H9 (cell line): ENCODE measurements around the gene PCDHGB7. TPM values are rescaled to one million over a fixed set of nuclear protein-coding genes. Genes with fewer than 3 reads are reported as not detected.
"Not testable (repeated sequence)": the region's sequence is repeated elsewhere in the genome, so short reads cannot be mapped to it uniquely, and the experiment has no call there.

Experiments
- DNase-seq: peaks from one replicate; pipeline ENCODE4 v3.0.0-alpha.2; 2017
- H2AFZ ChIP-seq: one replicate; pipeline ENCODE4 v1.6.1; 2013; ENCODE audit warnings: mild to moderate bottlenecking, low read length, control low read depth, moderate library complexity
- H2AK5ac ChIP-seq: 2 replicates; pipeline ENCODE4 v1.6.1; 2013; ENCODE audit warnings: low read length, control low read depth, mixed read lengths; ENCODE audit not compliant: insufficient read length
- H2BK120ac ChIP-seq: one replicate; pipeline ENCODE4 v1.6.1; 2013; ENCODE audit warnings: low read depth, mild to moderate bottlenecking, low read length, control low read depth, inconsistent platforms; ENCODE audit not compliant: poor library complexity, severe bottlenecking
- H2BK12ac ChIP-seq: 2 replicates; pipeline ENCODE4 v1.6.1; 2013; ENCODE audit warnings: low read length, control low read depth, mixed read lengths, low read depth; ENCODE audit not compliant: insufficient read length
- H2BK15ac ChIP-seq: 2 replicates; pipeline ENCODE4 v1.6.1; 2013; ENCODE audit warnings: low read depth, low read length, control low read depth
- H2BK20ac ChIP-seq: one replicate; pipeline ENCODE4 v1.6.1; 2013; ENCODE audit warnings: low read depth, mild to moderate bottlenecking, low read length, control low read depth, inconsistent platforms; ENCODE audit not compliant: poor library complexity, severe bottlenecking
- H2BK5ac ChIP-seq: 2 replicates; pipeline ENCODE4 v1.6.1; 2013; ENCODE audit warnings: low read length, control low read depth, mixed read lengths; ENCODE audit not compliant: insufficient read length
- H3K14ac ChIP-seq: 2 replicates; pipeline ENCODE4 v1.6.1; 2013; ENCODE audit warnings: low read length, control low read depth; ENCODE audit not compliant: insufficient read depth
- H3K18ac ChIP-seq: 2 replicates; pipeline ENCODE4 v1.6.1; 2013; ENCODE audit warnings: low read depth, mild to moderate bottlenecking, mixed read lengths, low read length, control low read depth; ENCODE audit not compliant: insufficient read length
- H3K23ac ChIP-seq: 2 replicates; pipeline ENCODE4 v1.6.1; 2013; ENCODE audit warnings: low read length, control low read depth, mixed read lengths, low read depth; ENCODE audit not compliant: insufficient read length
- H3K23me2 ChIP-seq: 2 replicates; pipeline ENCODE4 v1.6.1; 2013; ENCODE audit warnings: low read depth, mild to moderate bottlenecking, mixed read lengths, low read length, control low read depth; ENCODE audit not compliant: insufficient read length, poor library complexity, severe bottlenecking
- H3K27ac ChIP-seq: 2 replicates; pipeline ENCODE4 v1.5.1; 2013; ENCODE audit warnings: low read length, control low read depth, mixed read lengths, low read depth; ENCODE audit not compliant: insufficient read length
- H3K27me3 ChIP-seq: 2 replicates; pipeline ENCODE4 v1.6.1; 2013; ENCODE audit warnings: low read length, control low read depth, inconsistent platforms; ENCODE audit not compliant: insufficient read depth
- H3K4ac ChIP-seq: 2 replicates; pipeline ENCODE4 v1.6.1; 2013; ENCODE audit warnings: low read depth, mild to moderate bottlenecking, control low read depth, inconsistent platforms, low read length, moderate library complexity
- H3K4me1 ChIP-seq: 2 replicates; pipeline ENCODE4 v1.6.1; 2013; ENCODE audit warnings: low read length, control low read depth, inconsistent platforms; ENCODE audit not compliant: insufficient read depth
- H3K4me2 ChIP-seq: 2 replicates; pipeline ENCODE4 v1.6.1; 2013; ENCODE audit warnings: low read length, control low read depth, mixed read lengths; ENCODE audit not compliant: insufficient read length, insufficient read depth
- H3K56ac ChIP-seq: 2 replicates; pipeline ENCODE4 v1.6.1; 2013; ENCODE audit warnings: low read depth, mild to moderate bottlenecking, mixed read lengths, low read length, control low read depth; ENCODE audit not compliant: insufficient read length
- H3K79me1 ChIP-seq: 2 replicates; pipeline ENCODE4 v1.6.1; 2013; ENCODE audit warnings: low read depth, mild to moderate bottlenecking, moderate library complexity, low read length, control low read depth, inconsistent platforms; ENCODE audit not compliant: insufficient read depth, poor library complexity, severe bottlenecking
- H3K79me2 ChIP-seq: 2 replicates; pipeline ENCODE4 v1.6.1; 2013; ENCODE audit warnings: low read length, control low read depth, inconsistent platforms; ENCODE audit not compliant: insufficient read depth
- H3K9ac ChIP-seq: 2 replicates; pipeline ENCODE4 v1.6.1; 2013; ENCODE audit warnings: low read length, control low read depth, mixed read lengths; ENCODE audit not compliant: insufficient read length; ENCODE audit errors: extremely low read depth
- H3K9me3 ChIP-seq: one replicate; pipeline ENCODE4 v1.6.1; 2013; ENCODE audit warnings: low read depth, low read length, inconsistent platforms; ENCODE audit not compliant: control insufficient read depth
- H3T11ph ChIP-seq: one replicate; pipeline ENCODE4 v1.6.1; 2013; ENCODE audit warnings: mild to moderate bottlenecking, low read length, control low read depth, inconsistent platforms
- H4K20me1 ChIP-seq: one replicate; pipeline ENCODE4 v1.6.1; 2013; ENCODE audit not compliant: control insufficient read depth, insufficient read length, insufficient read depth
- H4K5ac ChIP-seq: 2 replicates; pipeline ENCODE4 v1.6.1; 2013; ENCODE audit warnings: low read depth, mild to moderate bottlenecking, mixed read lengths, low read length, control low read depth; ENCODE audit not compliant: insufficient read length
- H4K8ac ChIP-seq: replicated peaks from 2 replicates; pipeline ENCODE4 v1.6.1; 2013; ENCODE audit warnings: low read length, control low read depth, mixed read lengths, low read depth; ENCODE audit not compliant: insufficient read length
- H4K91ac ChIP-seq: 2 replicates; pipeline ENCODE4 v1.6.1; 2013; ENCODE audit warnings: low read depth, mild to moderate bottlenecking, moderate library complexity, mixed read lengths, low read length, control low read depth; ENCODE audit not compliant: insufficient read length
- H3K27ac Mint-ChIP-seq, 3 experiments: 2 replicates in 2 of 3; 3 replicates in 1 of 3; pipeline ENCODE4 v1.8.0; 2020 to 2021; ENCODE audit warnings: mixed read lengths in 3 of 3, mild to moderate bottlenecking in 1 of 3, moderate library complexity in 1 of 3
- H3K27me3 Mint-ChIP-seq: 2 replicates; pipeline ENCODE4 v1.8.0; 2021; ENCODE audit warnings: low read depth, mild to moderate bottlenecking, moderate library complexity, mixed read lengths
- H3K36me3 Mint-ChIP-seq, 3 experiments: 2 replicates in 2 of 3; 3 replicates in 1 of 3; pipeline ENCODE4 v1.8.0; 2020 to 2021; ENCODE audit warnings: low read depth in 3 of 3, mixed read lengths in 3 of 3; ENCODE audit not compliant: insufficient read depth in 1 of 3
- H3K4me1 Mint-ChIP-seq, 2 experiments: 2 replicates each; pipeline ENCODE4 v1.8.0; 2020; ENCODE audit warnings: mixed read lengths in 2 of 2
- H3K4me3 Mint-ChIP-seq, 2 experiments: 2 replicates in 1 of 2; 3 replicates in 1 of 2; pipeline ENCODE4 v1.8.0; 2020 to 2021; ENCODE audit warnings: mild to moderate bottlenecking in 2 of 2, mixed read lengths in 2 of 2, moderate library complexity in 1 of 2
- H3K9me3 Mint-ChIP-seq, 2 experiments: 2 replicates in 1 of 2; 3 replicates in 1 of 2; pipeline ENCODE4 v1.8.0; 2020; ENCODE audit warnings: mild to moderate bottlenecking in 2 of 2, mixed read lengths in 2 of 2, moderate library complexity in 1 of 2
- CTCF ChIP-seq: fragments of 200-600 bp; sonication (generic); conservative IDR thresholded peaks from 3 replicates; pipeline ENCODE4 v1.8.0; 2021; ENCODE audit warnings: antibody characterized with exemption, mild to moderate bottlenecking
- WGBS: extraction: QIAGEN DNeasy Blood & Tissue Kit; methylation state at CpG from one replicate; pipeline ENCODE4 v1.1.7; 2013; ENCODE audit warnings: missing lambda C conversion rate, low lambda C conversion rate, mixed read lengths; ENCODE audit not compliant: insufficient read length; ENCODE audit errors: extremely low coverage; 5-methylcytosine and 5-hydroxymethylcytosine counted together
- total RNA-seq: library from RNA; stranded (reverse); gene quantifications from 2 replicates; pipeline ENCODE4 v1.2.1, GENCODE V29; 2021

The PCDHGB7 gene
- total RNA-seq, 1 experiment from 2014 or later, result 7.7 TPM

GRCh38 chr5:141407790-141408505, 9.5 kb upstream of the PCDHGB7 start, which contains the start of gene PCDHGB6:
Gene PCDHGB6 (plus strand): TSS chr5:141408021. CDS start chr5:141408203, 182 bp downstream.
- not testable (repeated sequence) for H3K56ac ChIP-seq, H4K20me1 ChIP-seq, H2AK5ac ChIP-seq, H3K27me3 ChIP-seq, H3K14ac ChIP-seq, H4K5ac ChIP-seq, H2BK120ac ChIP-seq, H3K79me2 ChIP-seq, H3K23me2 ChIP-seq, H4K91ac ChIP-seq, H3K18ac ChIP-seq, H2BK15ac ChIP-seq, H2BK12ac ChIP-seq, H3K79me1 ChIP-seq, H2BK5ac ChIP-seq, H2BK20ac ChIP-seq, H3K27ac ChIP-seq, H4K8ac ChIP-seq, H3K23ac ChIP-seq, H2AFZ ChIP-seq, H3K4me1 ChIP-seq, H3K4ac ChIP-seq, H3K4me1 Mint-ChIP-seq, H3T11ph ChIP-seq
- H3K9ac ChIP-seq, result peak within 1 kb of the TSS; percentile 54
- H3K36me3 Mint-ChIP-seq, result peaks cover 11 to 28% (median 18%) of the 10 kb centered on the region in 3 experiments
- DNase-seq, result peak; percentile 80
- peaks cover 24 to 34% of the 10 kb centered on the region in 2 experiments for H3K9me3 Mint-ChIP-seq
- H3K9me3 ChIP-seq, result peaks cover 15% of the 10 kb centered on the region
- H3K27me3 Mint-ChIP-seq, result peaks cover 22% of the 10 kb centered on the region
- H3K4me3 Mint-ChIP-seq, result peak within 1 kb of the TSS; percentile 90 to 94
- TF ChIP-seq CTCF, result peak; percentile 88
- H3K27ac Mint-ChIP-seq, result peak within 1 kb of the TSS in 2 of 3 experiments; percentile 58 to 96; a peak in 3 of 7 replicates
- H3K4me2 ChIP-seq, result peak within 1 kb of the TSS; percentile 88
- WGBS, result no CpG with 5 or more reads among the region's 51 CpGs
